Suprapubic skin (tissue), 3 donors: ENCODE measurements around the gene IL17RB.

Source experiments
- CTCF ChIP-seq, 2 donors: fragments of 200-600 bp in 1 of 2; fragments of 450-650 bp in 1 of 2; sonication (generic) in 1 of 2; IDR thresholded peaks; one replicate each; pipeline ENCODE4 v1.5.1; 2016 to 2019; ENCODE audit warnings: antibody characterized with exemption in 2 of 2, mild to moderate bottlenecking in 1 of 2, moderate library complexity in 1 of 2
- POLR2A ChIP-seq, 2 donors: fragments of 450-650 bp; IDR thresholded peaks; one replicate each; pipeline ENCODE4 v1.6.1; 2017; ENCODE audit warnings: antibody characterized with exemption in 2 of 2, mild to moderate bottlenecking in 2 of 2, moderate library complexity in 2 of 2

GRCh38 chr3:53815067-53815466, 31.3 kb upstream of the IL17RB start:
- TF ChIP-seq POLR2A (IDR thresholded peaks at IDR 0.05) = no peak
- no peak for TF ChIP-seq CTCF (IDR thresholded peaks at IDR 0.05)
